NB4 (cell line): ENCODE data around the gene PDGFRA.

Experiments used
- DNase-seq: peaks from one replicate; pipeline ENCODE4 v3.0.0; 2010; ENCODE audit warnings: low read depth
- H3K4me3 ChIP-seq: one replicate; pipeline ENCODE4 v1.5.1; 2011; ENCODE audit warnings: mild to moderate bottlenecking, low read depth, low read length, moderate library complexity
- MYC ChIP-seq: IDR thresholded peaks from 2 replicates; pipeline ENCODE4 v1.6.1; 2011; ENCODE audit warnings: low read depth, low read length
- POLR2A ChIP-seq: IDR thresholded peaks from 2 replicates; pipeline ENCODE4 v1.6.1; 2011; ENCODE audit warnings: mild to moderate bottlenecking; ENCODE audit not compliant: insufficient read length; ENCODE audit errors: extremely low read depth
- TF ChIP-seq, protein P1 (sequence below): IDR thresholded peaks from 2 replicates; pipeline ENCODE4 v1.6.1; 2011; ENCODE audit warnings: low read depth, low read length
- TF ChIP-seq, protein P2 (sequence below): IDR thresholded peaks from one replicate; pipeline ENCODE4 v1.5.1; 2012; ENCODE audit warnings: low read depth, low read length

Gene PDGFRA

DNA sequence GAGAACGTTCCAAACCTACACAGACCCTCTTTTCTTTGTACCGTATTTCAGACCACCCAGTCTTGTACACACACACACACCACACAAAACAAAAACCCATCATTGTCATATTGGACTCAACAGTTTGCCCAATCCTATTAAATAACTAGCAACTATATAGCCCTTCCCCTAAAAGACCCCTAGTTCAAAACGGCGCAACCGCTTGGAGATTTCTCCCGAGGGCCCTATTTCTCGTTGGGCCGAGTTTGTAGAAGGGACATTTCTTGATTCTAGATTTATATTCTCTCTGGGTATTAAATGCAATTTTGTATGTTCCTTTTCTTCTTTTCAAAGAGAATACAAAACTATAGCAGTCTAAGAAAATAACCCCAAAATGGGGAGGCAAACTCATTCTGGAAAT, 547 bp upstream of the PDGFRA start:
- TF ChIP-seq MYC (no peak), POLR2A (no peak)
- TF ChIP-seq, protein P1, sequence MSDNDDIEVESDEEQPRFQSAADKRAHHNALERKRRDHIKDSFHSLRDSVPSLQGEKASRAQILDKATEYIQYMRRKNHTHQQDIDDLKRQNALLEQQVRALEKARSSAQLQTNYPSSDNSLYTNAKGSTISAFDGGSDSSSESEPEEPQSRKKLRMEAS, result no peak
- TF ChIP-seq, protein P2, sequence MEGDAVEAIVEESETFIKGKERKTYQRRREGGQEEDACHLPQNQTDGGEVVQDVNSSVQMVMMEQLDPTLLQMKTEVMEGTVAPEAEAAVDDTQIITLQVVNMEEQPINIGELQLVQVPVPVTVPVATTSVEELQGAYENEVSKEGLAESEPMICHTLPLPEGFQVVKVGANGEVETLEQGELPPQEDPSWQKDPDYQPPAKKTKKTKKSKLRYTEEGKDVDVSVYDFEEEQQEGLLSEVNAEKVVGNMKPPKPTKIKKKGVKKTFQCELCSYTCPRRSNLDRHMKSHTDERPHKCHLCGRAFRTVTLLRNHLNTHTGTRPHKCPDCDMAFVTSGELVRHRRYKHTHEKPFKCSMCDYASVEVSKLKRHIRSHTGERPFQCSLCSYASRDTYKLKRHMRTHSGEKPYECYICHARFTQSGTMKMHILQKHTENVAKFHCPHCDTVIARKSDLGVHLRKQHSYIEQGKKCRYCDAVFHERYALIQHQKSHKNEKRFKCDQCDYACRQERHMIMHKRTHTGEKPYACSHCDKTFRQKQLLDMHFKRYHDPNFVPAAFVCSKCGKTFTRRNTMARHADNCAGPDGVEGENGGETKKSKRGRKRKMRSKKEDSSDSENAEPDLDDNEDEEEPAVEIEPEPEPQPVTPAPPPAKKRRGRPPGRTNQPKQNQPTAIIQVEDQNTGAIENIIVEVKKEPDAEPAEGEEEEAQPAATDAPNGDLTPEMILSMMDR, result no peak
- DNase-seq, result no peak
- H3K4me3 ChIP-seq, result no peak overlapping the region

DNA sequence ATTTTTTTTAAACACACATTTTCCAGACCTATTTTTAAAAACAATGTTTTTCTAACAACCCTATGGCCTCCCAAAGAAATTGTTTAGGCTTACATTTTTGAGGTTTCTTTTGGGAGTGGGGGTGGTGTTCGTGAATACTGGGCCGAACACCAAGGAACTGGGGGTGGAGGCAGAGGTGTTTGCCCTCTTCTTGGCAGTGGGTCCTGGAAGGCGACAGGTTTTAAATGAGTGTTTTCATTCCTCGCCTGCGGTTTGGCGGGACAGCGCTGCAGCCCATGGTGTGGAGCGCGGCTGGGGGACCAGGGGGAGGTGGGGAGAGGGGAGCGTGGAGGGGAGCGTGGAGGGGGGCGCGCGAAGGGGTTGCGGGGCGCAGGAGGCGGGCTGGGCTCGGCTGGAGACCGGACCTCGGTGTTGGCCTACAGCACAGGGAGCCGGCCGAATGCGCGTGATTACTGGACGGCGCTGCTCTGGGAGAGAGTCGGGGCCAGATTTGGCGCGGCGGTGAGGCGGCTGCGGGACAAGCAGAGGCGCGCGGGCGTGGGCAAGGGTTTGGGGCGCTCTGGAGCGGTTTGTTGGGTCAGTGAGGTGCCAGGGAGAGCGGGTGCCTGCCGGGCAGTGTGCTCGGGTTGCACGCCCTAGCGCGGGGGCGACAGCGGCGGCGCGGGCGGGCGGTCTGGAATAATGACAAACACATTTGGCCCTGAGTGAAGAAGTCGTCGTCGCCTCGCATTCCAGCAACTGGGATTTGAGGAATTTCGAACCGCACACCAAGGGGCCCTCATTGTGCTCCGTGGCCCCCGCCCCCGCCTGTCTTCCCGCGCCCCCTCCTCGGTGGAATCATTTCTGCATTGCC, 764 bp downstream of the PDGFRA start:
- no peak for TF ChIP-seq MYC
- TF ChIP-seq, protein P2, result no peak
- no peak for TF ChIP-seq POLR2A
- TF ChIP-seq, protein P1, result no peak
- no peak for DNase-seq
- H3K4me3 ChIP-seq, result no peak overlapping the region

DNA sequence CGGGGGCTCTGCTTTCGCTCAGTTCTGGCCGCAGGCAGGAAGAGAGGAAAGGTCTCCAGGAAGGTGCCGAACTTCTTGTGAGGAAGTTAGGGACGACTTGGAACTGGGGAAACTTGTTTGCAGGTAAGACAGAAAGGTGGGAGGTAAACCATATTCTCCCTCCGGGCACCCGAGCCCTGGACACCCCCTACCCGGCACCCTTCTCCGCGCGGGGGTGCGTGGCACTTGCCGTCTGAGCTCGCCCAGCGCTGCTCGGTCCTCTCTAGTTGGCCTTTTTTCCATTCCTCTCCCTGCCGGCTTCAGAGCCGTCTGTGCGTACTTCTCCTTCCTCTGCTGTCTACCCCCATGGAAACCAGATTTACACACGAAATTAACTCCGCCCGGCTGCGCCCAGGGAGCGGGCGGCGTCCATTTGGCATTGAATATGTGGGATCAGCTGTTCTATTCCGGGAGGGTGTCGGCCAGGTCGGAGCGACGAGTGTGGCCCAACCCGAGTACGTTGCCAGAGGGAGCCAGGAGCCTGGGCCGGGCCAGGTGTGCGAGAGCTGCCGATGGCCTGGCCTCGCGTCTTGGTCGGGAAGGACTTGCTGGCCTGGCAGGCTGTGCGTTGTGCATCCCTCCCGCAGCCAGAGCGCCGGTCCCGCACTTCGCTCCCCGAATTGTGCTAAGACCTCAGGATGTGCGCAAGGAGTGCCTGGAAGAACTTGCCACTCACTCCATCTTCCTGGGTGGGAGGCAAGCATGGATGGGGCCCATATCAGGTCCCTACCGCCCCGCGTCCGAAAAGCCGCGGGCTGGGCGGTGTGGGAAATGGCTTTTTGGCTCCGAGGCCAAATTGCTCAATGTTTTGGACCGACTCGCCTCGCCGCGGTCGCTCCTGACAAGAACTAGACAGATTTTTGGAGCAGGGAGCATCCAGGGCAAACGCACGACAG, 1.7 kb downstream of the PDGFRA start:
- TF ChIP-seq MYC (no peak), POLR2A (no peak)
- TF ChIP-seq, protein P1, result no peak
- TF ChIP-seq, protein P2, result no peak
- no peak overlapping the region for H3K4me3 ChIP-seq
- DNase-seq, result no peak

DNA sequence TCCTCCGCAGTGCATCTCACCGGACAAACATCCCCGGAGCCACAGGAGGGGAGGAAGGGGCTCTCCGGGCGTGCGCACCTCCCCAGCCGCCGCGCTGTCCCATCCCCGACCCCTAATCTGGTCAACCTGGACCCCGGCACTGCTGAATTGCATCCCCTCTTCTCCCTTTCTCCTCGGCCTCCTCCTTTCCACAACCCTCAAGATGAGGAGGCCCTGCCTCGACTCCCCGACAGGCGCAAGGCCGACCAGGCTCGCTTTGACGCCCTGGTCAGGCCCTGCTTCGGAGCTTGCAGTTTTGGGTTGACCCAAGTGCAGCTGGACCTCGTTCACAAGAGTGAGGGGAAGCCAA, 2.3 kb downstream of the PDGFRA start:
- TF ChIP-seq, protein P1, result no peak
- TF ChIP-seq MYC (no peak), POLR2A (no peak)
- TF ChIP-seq, protein P2, result no peak
- DNase-seq, result no peak
- no peak overlapping the region for H3K4me3 ChIP-seq

DNA sequence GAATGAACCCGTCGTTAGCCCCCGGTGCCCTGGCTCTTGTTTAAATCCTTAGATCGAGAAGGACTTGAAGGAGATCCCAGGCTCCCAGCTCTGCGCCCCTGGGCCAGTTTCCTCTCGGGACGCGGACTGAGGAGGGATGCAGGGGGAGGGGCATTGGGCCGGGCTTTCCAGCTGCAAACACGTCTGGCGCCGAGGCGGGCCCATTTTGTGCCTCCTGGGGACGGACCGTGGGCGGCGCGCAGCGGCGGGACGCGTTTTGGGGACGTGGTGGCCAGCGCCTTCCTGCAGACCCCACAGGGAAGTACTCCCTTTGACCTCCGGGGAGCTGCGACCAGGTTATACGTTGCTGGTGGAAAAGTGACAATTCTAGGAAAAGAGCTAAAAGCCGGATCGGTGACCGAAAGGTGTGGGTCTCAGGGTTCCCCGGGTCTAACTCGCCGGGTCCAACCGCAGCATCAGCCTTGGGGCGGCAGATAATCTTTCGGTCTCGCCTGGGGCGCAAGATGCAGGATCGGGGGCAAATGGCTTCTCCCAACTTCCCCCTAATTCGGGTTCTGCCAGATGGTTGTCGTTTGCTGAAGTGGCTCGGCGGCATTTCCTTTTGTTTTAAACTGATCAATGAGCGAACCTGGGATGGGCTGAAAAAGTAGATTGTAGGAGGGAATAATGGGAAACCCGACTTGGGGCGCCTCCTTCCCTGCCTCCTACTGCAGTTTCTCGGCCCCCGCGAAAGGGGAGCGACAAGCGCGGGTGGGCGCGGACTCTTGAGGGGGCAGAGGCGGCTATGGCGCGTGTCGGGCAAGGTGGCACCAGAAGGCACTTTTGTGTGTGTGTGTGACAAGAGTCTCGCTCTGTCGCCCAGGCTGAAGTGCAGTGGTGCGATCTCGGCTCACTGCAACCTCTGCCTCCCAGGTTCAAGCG, 2.9 kb downstream of the PDGFRA start:
- DNase-seq, result no peak
- TF ChIP-seq POLR2A (no peak), MYC (no peak)
- TF ChIP-seq, protein P2, result no peak
- TF ChIP-seq, protein P1, result no peak
- H3K4me3 ChIP-seq, result no peak overlapping the region
